ENCODE data around the gene EPHA3. TPM values are rescaled to one million over a fixed set of nuclear protein-coding genes. Genes with fewer than 3 reads are reported as not detected.

The EPHA3 gene
- total and polyA plus RNA-seq, 2 experiments from 2014 or later: 3.0 to 15.1 TPM

GRCh38 chr3:89312141-89312540, 204.7 kb downstream of the EPHA3 start:
- H3K36me3 ChIP-seq (replicated peaks; ENCODE audit: insufficient read depth, low read depth): no peaks in the 10 kb centered on the region
- H2AFZ ChIP-seq: no peak overlapping the region
- WGBS (ENCODE audit: low lambda C conversion rate, missing lambda C conversion rate): 96% methylated on average over 4 of the region's 4 CpGs
- no peaks in the 10 kb centered on the region for H3K79me2 ChIP-seq
- no peak overlapping the region for H3K27ac ChIP-seq
- no peak overlapping the region for H3K4me2 ChIP-seq
- no peak overlapping the region for H3K4me3 ChIP-seq
- no peak for DNase-seq (ENCODE audit: low spot score)
- no peaks in the 10 kb centered on the region for H3K9me3 ChIP-seq (ENCODE audit: low read depth)
- no peaks in the 10 kb centered on the region for H3K27me3 ChIP-seq
- no peaks in the 10 kb centered on the region for H3K9me2 ChIP-seq (replicated peaks; ENCODE audit: insufficient read depth)
- no peaks in the 10 kb centered on the region for H3K4me1 ChIP-seq (ENCODE audit: insufficient read depth)
- no peaks in the 10 kb centered on the region for H4K20me1 ChIP-seq (ENCODE audit: insufficient read depth, poor library complexity, severe bottlenecking)
- TF ChIP-seq EZH2phosphoT487 (IDR thresholded peaks at IDR 0.05; ENCODE audit: low read depth, severe bottlenecking, unreplicated experiment): no peak
- no peak for TF ChIP-seq EZH2 (IDR thresholded peaks at IDR 0.05; ENCODE audit: borderline replicate concordance)
- no peak for TF ChIP-seq CTCF (IDR thresholded peaks at IDR 0.05; ENCODE audit: poor library complexity)

- no peak overlapping the region for H2AFZ ChIP-seq
- peak; percentile 58 for DNase-seq (ENCODE audit: low spot score)
- TF ChIP-seq EZH2phosphoT487 (IDR thresholded peaks at IDR 0.05; ENCODE audit: low read depth, severe bottlenecking, unreplicated experiment) (no peak), CTCF (IDR thresholded peaks at IDR 0.05; ENCODE audit: poor library complexity) (peak; percentile 53)
Measured at GRCh38 chr3:89314454-89315098, 207.2 kb downstream of the EPHA3 start.

GRCh38 chr3:89315750-89316470, 208.5 kb downstream of the EPHA3 start:
- TF ChIP-seq EZH2 (IDR thresholded peaks at IDR 0.05; ENCODE audit: borderline replicate concordance) (no peak), EZH2phosphoT487 (IDR thresholded peaks at IDR 0.05; ENCODE audit: low read depth, severe bottlenecking, unreplicated experiment) (no peak), CTCF (IDR thresholded peaks at IDR 0.05; ENCODE audit: poor library complexity) (no peak)
- Histone ChIP-seq H3K9me3 (ENCODE audit: low read depth) (no peaks in the 10 kb centered on the region), H3K27me3 (no peaks in the 10 kb centered on the region), H2AFZ (no peak overlapping the region), H3K79me2 (no peaks in the 10 kb centered on the region), H3K9me2 (replicated peaks; ENCODE audit: insufficient read depth) (no peaks in the 10 kb centered on the region), H3K36me3 (replicated peaks; ENCODE audit: insufficient read depth, low read depth) (no peaks in the 10 kb centered on the region), H4K20me1 (ENCODE audit: insufficient read depth, poor library complexity, severe bottlenecking) (no peaks in the 10 kb centered on the region), H3K4me1 (ENCODE audit: insufficient read depth) (no peaks in the 10 kb centered on the region), H3K27ac (no peak overlapping the region), H3K4me2 (no peak overlapping the region), H3K4me3 (no peak overlapping the region)
- no peak for DNase-seq (ENCODE audit: low spot score)
- 83% methylated on average over 6 of the region's 6 CpGs for WGBS (ENCODE audit: low lambda C conversion rate, missing lambda C conversion rate)

More at GRCh38 chr3:89314454-89315098, 207.2 kb downstream of the EPHA3 start:
- Histone ChIP-seq H3K4me1 (ENCODE audit: insufficient read depth) (no peaks in the 10 kb centered on the region), H3K4me3 (no peak overlapping the region), H3K36me3 (replicated peaks; ENCODE audit: insufficient read depth, low read depth) (no peaks in the 10 kb centered on the region), H3K79me2 (no peaks in the 10 kb centered on the region), H4K20me1 (ENCODE audit: insufficient read depth, poor library complexity, severe bottlenecking) (no peaks in the 10 kb centered on the region), H3K27me3 (no peaks in the 10 kb centered on the region), H3K4me2 (no peak overlapping the region), H3K9me3 (ENCODE audit: low read depth) (no peaks in the 10 kb centered on the region), H3K27ac (no peak overlapping the region), H3K9me2 (replicated peaks; ENCODE audit: insufficient read depth) (no peaks in the 10 kb centered on the region)
- WGBS (ENCODE audit: low lambda C conversion rate, missing lambda C conversion rate): 72% methylated on average over 3 of the region's 3 CpGs
